GM18861 (cell line): ENCODE measurements around the gene MLNR.
A peak's percentile ranks its signal among the peaks of the same experiment; 100 is the strongest.

ENCODE experiments used
- ATAC-seq: cut with Tn5 transposase; IDR thresholded peaks from one replicate; pipeline ENCODE4 v1.9.1; 2021; ENCODE audit not compliant: unreplicated experiment

MLNR gene, protein sequence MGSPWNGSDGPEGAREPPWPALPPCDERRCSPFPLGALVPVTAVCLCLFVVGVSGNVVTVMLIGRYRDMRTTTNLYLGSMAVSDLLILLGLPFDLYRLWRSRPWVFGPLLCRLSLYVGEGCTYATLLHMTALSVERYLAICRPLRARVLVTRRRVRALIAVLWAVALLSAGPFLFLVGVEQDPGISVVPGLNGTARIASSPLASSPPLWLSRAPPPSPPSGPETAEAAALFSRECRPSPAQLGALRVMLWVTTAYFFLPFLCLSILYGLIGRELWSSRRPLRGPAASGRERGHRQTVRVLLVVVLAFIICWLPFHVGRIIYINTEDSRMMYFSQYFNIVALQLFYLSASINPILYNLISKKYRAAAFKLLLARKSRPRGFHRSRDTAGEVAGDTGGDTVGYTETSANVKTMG

DNA sequence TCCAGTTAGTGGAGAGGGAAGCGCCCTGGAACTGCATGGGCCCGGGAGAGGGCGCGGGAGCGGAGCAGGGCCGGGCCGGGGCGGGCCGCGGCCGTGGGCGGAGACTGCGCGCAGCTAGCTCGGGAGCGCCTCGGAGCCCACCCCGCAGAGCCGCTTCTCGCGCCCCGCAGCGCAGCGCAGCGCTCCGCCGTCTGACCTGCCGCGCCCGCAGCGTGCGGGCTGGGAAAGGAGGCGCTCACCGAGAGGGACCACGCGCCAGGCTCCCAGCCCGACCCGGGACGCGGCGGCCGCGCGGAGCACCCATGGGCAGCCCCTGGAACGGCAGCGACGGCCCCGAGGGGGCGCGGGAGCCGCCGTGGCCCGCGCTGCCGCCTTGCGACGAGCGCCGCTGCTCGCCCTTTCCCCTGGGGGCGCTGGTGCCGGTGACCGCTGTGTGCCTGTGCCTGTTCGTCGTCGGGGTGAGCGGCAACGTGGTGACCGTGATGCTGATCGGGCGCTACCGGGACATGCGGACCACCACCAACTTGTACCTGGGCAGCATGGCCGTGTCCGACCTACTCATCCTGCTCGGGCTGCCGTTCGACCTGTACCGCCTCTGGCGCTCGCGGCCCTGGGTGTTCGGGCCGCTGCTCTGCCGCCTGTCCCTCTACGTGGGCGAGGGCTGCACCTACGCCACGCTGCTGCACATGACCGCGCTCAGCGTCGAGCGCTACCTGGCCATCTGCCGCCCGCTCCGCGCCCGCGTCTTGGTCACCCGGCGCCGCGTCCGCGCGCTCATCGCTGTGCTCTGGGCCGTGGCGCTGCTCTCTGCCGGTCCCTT, at the start of gene MLNR:
Gene MLNR, plus strand, starts transcription at position 303 of the 820 bp plus-strand sequence. Its CDS starts 0 bp downstream, at position 303.
- no peak for ATAC-seq

DNA sequence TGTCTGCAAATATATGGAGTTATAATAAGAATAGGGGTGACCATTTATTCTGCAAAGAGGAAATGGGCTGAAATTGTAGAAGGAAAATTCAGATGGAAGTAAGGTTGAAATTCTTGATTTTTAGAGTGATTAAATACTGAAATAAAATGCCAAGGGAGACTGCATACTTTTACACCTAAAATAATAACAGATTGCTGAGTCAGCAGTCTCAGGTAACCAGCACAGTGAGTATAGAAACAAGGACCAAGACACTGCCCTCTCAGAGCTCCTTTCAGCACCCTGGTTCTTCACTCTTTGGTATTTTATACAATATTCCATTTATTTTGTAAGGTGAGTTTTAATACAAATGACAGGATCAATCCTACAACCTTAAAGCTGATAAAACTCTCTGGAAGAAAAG, 48.8 kb upstream of the MLNR start:
- no peak for ATAC-seq

DNA sequence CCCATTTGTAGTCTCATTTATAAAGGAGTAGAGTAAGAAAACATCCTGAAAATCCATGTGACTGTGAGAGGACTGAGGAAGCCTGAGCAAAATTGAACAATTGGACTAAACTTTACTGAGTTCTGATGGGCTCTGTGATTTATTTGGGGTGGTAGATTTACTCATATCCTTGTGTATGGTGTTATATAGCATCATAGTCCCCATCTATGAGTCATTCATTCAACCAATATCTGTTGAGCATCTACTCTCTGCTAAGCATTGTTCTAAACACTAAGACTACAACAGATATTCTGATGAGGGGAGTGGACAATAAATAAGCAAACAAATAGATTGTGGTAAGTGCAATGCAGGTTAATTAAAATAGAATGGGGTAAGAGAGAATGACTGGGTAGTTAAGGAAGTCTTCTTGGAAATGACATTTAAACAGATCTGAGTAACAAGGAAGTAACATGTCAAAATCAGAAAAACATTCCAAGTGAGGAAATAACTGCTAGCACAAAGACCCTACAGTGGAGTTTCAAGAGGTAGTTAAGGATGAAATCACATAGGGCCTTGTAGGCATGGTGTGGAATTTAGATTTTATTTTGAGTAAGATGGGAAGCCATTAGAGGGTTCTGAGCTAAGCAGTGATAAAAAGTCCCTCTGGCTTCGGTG, 36.3 kb upstream of the MLNR start:
- ATAC-seq, result no peak

DNA sequence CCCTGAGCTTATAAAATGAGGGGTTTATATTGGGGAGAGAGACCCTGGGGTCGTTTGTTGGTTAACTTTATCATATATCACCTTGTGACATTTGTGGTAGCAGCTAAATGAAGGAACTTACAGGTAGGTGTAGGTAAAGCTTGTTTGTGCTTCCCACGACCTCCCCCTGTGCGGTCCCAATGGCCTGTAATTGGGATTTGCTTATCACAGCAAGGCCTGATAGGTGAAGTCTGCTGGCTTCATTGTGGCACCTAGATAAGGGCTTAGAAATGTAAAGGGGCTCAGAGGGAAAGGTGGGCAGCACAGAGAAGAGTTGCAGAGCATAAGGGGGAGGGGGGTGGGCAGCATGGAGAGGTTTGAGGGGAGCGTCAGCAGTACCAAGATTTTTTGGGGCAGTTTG, 35.5 kb upstream of the MLNR start:
- ATAC-seq, result no peak

DNA sequence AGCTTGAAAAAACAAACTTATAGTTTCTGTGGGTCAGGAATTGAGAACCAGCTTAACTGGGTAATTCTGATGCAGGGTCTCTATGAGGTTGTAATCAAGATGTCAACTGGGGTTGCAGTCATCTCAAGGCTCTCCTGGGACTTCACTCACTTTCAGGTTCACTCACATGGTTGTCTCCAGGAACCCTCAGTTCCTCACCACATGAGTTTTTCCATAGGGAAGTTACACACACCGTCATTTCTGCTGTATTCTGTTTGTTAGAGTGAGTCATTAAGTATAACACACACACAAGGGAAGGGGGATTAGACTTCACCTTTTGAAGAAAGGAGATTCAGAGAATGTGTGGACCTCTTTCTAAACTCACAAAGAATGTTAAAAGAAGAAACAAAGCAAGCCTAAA, 34.9 kb upstream of the MLNR start:
- no peak for ATAC-seq

DNA sequence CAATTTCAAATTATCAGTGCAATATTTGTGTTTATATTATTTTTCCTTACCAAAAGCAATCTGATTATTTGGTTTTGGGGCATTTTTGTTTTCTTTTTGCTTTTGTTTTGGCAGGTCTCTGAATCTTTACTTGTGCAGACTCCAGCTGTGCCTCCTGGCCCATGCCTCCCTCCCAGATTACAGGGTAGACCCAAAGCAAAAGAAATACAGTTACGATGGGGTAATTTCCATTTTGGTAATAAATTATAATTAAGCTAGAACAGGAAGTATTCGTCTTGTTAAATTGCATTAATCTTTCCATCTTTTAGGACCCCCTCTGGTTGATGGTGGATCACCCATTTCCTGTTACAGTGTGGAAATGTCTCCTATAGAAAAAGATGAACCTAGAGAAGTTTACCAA, 29.2 kb upstream of the MLNR start:
- no peak for ATAC-seq

DNA sequence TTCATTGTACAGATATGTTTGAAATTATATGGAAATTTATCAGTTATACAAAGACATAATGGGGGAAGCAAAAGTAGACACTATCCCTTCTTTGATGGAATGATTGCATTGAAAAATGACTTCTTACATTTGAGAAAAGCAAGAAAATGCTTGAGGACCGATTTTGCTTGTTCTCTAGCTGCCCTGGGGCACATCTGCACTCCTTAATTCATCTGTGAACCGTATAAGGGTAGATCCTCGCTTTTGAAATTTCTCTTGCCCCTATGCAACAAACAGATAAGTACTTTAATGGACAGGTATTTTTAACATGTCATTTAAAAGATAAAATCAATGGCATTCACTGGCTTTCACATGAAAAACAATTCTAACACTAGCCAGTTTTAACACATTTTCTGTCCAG, 13.5 kb upstream of the MLNR start:
- ATAC-seq, result no peak

DNA sequence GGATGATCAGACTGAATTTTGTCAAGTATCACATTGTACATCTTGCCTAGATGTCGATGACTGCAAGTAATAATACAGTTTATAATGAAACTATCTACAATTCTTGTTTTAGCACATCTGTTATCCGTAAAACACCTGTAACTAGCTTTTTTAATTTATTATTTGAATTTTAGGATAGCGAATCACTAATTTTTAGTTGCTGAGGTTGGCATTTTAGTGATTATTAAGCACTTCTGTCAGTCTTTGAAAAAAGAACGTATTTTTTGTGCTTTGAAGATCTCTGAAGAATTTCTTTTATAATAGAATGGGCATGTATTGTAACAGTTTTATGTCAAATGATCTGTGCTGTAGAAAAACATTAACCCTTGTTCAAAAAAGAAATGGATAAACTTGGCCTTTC, 11.5 kb upstream of the MLNR start:
- ATAC-seq, result no peak

DNA sequence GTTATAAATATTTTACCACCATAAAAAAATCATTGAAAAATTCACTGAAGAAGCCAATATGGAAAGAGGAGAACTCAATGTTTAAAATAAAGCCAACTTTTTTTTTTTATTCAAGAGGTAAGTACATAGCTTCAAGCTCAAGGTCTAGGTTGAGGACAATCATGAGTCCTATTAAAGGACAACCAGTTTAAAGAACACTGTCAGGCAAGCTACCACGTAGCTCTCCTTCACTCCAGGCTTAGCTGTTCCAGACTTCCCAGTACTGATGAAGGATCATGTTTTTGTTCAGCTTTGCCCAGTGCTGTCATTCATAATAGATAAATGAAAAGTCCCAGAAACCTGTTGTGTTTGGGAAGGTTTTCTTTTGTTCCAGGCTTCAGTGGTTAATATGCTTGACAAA, 10.0 kb upstream of the MLNR start:
- no peak for ATAC-seq

DNA sequence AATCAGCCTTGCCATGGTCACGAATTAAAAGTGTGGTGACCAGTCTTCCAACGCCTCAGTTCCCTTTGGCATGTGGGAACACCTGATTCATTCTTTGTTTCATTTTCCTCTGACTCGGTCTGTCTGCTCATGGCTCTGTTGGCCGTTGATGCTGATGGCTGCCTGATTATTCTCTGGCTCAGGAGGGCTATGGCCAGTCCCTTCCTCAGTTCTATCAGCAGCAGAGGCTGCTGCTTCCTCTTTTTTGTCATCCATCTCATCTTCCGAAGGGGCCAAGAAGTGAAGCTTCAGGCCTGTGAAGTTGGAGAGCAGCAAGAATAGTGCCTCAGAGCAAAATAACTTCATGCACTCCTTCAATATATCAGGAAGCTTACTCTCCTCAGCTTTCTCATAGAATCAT, 9.5 kb upstream of the MLNR start:
- no peak for ATAC-seq

DNA sequence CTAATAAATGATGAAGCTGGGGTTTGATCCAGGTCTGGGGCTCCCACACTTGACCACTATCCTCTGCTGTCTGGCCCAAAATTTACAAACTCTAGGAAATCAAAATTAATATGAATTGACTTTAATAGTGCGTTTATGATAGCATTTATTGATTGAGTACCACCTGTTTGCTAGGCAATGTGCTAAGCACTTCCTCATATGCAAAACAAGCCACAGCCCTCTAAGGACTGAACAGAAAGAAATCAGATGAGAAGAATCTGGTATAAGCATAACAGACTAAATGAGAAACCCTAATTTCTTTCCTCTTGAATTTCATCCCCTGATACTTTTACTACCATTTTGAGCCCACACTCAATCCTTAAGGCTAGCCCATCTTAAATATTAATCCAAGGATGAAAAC, 6.6 kb upstream of the MLNR start:
- ATAC-seq, result no peak

DNA sequence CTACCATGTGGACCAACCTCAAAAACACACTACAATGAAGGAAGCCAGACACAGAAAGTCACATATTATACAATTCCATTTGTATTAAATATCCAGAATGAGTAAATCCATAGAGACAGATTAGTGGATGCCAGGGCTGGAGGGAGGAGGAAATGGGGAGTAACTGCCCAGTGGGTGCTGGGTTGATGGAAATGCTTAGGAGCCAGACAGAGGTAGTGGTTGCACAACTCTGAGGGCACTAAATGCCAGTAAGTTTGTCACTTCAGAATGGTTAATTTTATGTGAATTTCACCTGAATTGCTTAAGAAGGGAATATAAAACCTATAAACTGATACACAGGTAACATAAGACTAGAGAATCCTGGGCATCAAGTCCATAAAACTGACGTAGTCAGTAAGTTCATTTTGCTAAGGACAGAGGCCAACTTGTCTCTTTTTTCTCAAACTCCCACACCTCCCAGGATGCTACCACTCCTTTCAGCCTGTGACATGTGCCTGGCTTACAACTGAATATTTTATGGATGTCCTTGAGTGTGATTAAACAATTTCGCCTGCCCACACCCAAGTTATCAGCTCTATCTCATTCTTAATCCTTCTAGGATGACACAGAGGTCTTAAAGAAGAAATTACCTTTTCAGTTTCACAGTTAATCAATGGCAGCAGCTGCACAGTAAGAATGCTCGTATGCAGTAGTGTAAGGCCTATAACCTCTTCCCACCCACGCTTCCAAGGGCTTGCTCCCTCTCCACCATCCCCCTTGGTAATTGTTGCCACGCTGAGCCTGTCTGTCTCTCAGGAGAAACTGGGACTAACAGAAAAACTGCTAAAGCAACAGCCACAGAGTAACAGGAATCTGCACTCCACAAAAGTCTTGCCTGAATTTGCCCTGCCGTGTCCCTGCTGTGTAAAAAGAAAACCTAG, 5.9 kb upstream of the MLNR start:
- no peak for ATAC-seq

DNA sequence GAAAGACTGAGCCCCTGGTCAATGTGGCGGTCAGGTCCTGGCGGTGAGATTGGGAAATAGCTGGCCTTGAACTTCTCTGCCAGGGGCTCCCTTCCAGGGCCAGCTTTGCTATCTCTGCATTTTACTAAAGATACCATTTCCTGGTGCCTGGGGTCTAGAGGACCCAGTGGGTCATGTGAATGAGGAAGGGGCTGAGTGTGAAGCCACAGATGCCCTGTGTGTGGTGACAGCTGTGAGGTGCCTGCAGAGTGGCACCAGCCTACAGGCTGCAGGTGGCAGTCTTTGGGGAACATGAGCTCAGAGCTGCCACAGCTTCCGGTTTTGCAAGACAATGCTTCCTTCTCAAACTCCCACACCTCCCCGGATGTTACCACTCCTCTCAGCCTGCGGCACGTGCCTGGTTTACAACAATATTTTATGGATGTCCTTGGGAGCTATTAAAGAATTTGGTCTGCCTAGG, 5.2 kb upstream of the MLNR start:
- peak; percentile 64 for ATAC-seq

DNA sequence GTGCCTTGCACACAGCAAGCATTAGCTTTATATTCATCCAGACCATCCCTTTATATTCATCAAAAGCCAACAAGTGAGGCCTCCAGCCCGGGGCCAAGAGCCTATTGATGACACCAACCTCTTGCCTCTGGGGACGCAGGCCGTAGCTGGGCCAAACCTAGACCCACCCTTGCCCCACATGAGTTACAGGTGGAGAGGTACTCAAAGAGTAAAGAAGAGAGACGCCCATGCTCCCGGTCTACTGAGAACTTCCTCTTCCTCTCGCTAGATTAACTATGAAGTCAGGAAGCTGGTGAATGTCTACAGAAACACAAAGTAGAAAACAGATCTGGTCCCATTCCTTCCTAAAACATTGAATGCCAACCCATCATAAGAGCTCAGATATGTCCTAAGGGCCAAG, 3.8 kb upstream of the MLNR start:
- ATAC-seq, result no peak

DNA sequence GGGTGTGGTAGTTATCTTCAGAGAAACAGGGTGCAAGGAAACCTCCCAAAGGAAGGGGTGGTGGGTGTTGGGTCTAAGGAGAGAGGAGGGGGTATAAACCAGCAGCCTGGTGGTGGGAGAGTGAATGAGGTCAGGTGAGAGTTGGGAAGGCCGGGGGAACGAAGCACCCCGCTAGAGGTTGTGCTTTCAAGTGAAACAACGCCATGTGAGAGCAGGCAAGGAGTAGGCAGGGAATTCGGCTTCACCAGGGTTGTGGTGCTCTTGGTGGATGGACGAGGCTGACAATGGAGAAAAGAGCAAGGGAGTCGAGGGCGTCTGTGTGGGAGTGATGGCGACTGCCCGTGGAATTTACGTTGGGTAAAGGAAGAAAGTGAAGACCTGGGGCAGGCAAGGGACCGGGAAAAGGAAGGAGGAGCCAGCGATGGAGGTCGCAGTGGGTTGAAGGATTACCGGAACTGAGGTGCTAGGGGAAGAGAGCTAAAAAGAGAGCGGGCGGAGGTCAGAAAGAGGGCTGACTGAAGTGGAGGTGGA, 2.1 kb upstream of the MLNR start:
- ATAC-seq, result no peak

DNA sequence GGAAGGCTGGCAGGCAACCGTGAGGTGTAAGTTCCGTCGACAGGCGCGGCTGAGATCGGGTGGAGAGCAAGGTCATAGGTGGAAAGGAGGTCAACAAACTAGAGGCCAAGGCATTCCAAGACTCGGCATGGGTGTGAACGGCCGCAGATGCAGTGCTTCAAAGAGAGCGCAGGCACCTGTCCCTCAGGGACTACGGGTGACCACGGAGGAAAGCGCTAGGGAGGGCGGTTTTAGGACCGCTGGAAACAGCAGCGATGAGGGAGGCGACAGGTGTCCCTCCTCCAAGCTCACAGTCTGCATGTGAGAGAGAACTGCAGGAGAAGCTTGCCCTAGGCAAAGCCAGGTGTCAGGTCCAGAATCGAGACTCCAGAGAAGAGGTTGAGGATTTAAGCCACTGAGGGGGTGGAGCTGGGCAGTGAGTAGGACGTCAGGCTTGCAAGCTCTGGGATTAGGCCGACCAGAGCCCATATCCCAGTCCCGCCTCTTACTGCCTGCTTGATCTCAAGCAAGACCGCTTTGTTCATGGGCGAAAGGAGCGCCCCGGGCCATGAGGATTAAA, 1.6 kb upstream of the MLNR start:
- no peak for ATAC-seq

DNA sequence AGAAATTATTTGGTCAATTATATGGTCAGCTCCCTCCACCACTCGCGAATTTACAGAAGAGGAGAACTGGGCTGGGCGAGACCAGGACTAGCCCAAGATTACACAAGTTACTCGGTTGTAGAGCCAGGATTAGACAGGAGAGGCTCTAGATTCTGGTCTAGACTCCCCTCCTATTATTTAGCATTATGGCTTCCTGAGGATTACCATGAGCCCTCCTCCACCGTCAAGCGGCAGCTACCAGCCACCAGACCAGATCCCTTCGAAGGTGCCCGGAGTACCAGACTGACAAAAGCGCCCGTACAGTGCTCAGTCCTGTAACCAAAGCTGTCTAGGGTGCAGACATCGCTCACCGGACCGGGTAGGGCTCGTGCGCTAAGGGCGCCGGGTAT, 497 bp upstream of the MLNR start:
- ATAC-seq, result no peak

DNA sequence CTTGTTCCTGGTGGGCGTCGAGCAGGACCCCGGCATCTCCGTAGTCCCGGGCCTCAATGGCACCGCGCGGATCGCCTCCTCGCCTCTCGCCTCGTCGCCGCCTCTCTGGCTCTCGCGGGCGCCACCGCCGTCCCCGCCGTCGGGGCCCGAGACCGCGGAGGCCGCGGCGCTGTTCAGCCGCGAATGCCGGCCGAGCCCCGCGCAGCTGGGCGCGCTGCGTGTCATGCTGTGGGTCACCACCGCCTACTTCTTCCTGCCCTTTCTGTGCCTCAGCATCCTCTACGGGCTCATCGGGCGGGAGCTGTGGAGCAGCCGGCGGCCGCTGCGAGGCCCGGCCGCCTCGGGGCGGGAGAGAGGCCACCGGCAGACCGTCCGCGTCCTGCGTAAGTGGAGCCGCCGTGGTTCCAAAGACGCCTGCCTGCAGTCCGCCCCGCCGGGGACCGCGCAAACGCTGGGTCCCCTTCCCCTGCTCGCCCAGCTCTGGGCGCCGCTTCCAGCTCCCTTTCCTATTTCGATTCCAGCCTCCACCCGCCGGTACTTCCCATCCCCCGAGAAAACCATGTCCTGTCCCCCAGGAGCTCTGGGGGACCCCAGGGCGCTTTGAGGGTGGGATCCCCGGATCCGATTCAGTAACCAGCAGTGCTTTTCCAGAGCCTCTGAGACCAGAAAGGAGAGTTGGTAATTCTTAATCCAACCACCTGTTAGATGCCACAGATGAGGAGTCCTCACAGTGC, 885 bp downstream of the MLNR start:
- no peak for ATAC-seq

DNA sequence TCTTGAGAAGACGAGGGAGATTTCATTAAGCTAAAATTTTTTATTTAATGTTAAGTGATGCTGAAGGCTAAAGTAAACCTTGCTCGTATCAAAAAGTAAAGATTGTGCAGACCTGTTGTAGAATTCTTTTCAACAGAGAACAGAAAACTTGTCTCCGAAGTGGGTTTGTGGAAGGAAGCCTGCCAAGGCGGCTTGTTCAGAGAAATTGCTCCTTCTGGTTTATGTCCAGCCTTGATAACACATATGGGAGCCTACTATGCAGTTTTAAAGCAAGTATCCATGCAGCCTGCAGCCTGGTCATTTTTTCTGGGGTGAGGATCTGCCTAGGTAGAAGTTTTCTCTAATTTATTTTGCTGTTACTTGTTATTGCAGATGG, 1.4 kb downstream of the MLNR start:
- ATAC-seq, result no peak
